ENCODE results near the gene TAC3.
"Not testable (repeated sequence)": the region's sequence is repeated elsewhere in the genome, so short reads cannot be mapped to it uniquely, and the experiment has no call there.

- not testable (repeated sequence) for TF ChIP-seq CTCF, POLR2A (IDR thresholded peaks at IDR 0.05)
Measured at GRCh38 chr12:56965124-56965523, 51.2 kb downstream of the TAC3 start.
